Glomerular endothelial cell (primary cell): ENCODE results near the gene CPNE4. TPM values are rescaled to one million over a fixed set of nuclear protein-coding genes. Genes with fewer than 3 reads are reported as not detected.
"Not testable (repeated sequence)": the region's sequence is repeated elsewhere in the genome, so short reads cannot be mapped to it uniquely, and the experiment has no call there.

Experiments
- DNase-seq: peaks from one replicate; pipeline ENCODE4 v3.0.0-alpha.2; 2011; ENCODE audit warnings: low read depth, low spot score; ENCODE audit errors: extremely low read depth
- total RNA-seq: library from RNA; depleted of rRNA; stranded (reverse); fragments of >200 nt; gene quantifications from 2 replicates; pipeline ENCODE4 v1.2.3, GENCODE V29; 2015

CPNE4 gene
- total RNA-seq, 1 donor from 2014 or later = not detected

GRCh38 chr3:131963442-131963841 lies 71.4 kb downstream of the CPNE4 start:
- not testable (repeated sequence) for DNase-seq

- no peak for DNase-seq
Measured at GRCh38 chr3:131962982-131963381, 71.8 kb downstream of the CPNE4 start.

- no peak for DNase-seq
Measured at GRCh38 chr3:131960324-131960723, 74.5 kb downstream of the CPNE4 start.

DNA sequence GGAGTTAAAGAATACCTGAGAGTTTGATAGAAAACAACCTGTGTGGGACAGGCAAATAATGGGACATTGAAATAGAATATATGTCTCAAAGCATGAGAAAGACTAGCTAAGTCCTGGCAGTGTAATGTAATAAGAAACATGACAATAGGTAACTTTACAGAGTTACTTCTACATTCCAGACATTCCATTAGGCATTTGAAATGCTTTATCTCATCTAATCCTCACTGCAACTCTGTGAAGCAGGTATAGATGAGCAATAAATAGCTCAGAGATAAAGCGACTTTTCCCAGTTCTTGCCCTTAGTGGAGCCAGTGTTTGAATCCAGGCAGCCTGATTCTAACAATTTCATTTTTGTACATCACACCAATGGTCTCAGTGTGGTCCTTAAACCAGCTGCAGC lies 76.8 kb downstream of the CPNE4 start:
- no peak for DNase-seq

DNA sequence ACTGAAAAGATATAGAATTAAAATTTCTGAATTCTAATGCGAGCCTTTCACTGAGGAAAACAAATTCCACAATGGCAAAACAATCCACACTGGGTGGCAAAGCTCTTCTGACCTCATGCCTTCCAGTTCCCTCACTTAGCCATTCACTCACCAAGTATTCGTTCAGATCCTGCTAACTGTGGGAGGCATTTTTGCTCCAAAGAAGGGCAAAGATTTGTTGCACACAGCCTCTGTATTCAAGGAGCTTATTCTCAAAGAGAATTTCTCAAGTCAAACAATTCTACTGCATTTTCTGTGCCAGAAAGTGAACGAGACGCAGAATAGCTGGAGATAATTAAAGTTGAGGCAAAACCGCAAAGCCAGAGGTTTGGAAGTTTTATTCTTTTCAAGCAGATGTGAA lies 77.3 kb downstream of the CPNE4 start:
- no peak for DNase-seq

DNA sequence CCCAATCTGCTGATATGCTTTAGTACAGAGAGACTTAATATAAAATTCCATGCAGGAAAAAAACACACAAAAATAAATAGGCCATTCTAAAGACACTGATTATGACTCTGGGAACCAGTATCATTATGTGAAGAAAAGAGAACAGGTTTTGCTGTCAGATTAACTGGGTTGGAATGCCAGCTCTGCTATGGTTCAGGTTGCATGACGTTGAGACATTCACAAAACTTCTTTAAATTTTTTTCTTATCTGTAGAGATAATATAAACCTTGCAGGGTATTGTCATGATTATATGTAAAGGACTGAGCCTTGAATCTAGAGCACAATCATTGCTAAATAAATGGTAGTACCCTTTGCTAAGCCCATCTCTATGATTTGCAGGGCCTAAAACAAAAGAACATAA lies 86.0 kb downstream of the CPNE4 start:
- DNase-seq = no peak

GRCh38 chr3:131944676-131945075 lies 90.1 kb downstream of the CPNE4 start:
- no peak for DNase-seq

- DNase-seq = no peak
Measured at GRCh38 chr3:131933665-131934064, 101.1 kb downstream of the CPNE4 start.

DNA sequence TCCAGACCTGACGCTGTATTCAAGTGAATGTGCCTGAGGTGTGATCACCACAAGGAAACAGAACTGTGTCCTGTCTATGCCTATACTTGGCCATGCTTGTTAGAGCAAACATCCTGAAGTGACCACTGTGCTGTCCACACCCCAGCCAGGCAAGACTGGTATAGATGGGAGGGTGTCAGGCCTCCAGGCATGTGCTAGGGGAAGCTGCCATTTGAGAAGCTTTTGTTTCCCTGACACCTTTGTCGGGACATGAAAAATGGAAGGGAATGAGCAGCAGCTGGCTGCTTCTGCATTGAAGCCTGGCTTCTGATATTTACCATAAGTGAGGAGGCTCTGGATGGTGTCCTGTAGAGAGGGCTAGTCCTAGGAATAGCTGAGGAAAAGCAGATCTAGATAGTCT lies 106.2 kb downstream of the CPNE4 start:
- DNase-seq = no peak

DNA sequence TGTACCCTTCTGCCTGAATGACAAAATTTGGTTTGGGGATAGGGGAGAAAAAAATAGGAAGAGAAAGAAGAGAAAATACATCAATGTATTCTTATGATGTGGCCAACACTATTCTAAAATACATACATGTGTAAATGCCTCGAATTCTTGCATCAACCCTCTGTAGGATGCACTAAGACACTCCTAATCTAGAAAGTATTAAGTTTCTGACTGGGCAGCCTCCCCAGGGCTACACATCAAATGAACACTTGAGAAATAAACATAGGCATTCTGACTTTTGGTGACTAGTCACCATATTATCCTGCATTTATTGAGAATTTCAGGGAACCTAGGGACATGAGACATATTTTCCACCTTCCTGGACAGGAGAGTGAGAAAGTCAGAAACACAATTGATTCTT lies 109.2 kb downstream of the CPNE4 start:
- no peak for DNase-seq

DNA sequence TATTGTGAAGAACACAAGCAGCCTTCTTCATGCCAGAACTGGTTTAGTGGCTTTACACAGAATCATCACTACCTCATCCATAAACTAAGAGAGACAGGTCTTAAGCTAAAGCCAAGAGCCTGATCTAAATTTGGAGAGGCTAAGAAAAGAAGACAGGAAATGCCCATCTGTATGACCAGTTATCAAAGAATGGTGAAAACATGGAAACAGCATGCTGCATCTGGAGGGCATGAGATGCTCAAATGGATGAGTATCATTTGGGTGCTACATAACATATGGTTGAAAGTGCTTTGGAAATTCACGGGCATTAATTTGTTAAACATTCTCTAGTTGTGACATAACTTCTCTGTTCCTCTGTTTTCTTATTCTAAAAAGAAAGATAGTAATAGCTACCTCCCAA lies 112.5 kb downstream of the CPNE4 start:
- DNase-seq = no peak

DNA sequence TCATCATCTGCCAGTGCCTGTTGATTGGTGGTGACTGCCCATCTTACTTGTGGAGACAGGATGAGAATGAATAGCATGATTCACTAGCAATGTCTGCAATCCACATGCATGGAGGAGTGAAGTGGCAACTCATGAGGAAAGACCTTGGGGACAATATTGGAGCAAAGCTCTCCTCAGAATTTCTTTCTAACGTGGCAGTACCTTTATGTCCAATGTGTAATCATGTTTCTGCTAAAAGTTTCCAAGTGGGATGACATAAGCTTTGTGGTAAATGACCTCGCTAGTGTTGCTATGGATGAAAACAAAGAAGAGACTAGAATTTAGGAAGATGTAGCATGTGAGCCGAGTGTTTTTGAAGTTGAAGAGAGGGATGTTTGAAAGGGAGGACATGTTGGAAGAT lies 117.8 kb downstream of the CPNE4 start:
- DNase-seq = no peak

- no peak for DNase-seq
Measured at GRCh38 chr3:131914090-131914691, 120.6 kb downstream of the CPNE4 start.

DNA sequence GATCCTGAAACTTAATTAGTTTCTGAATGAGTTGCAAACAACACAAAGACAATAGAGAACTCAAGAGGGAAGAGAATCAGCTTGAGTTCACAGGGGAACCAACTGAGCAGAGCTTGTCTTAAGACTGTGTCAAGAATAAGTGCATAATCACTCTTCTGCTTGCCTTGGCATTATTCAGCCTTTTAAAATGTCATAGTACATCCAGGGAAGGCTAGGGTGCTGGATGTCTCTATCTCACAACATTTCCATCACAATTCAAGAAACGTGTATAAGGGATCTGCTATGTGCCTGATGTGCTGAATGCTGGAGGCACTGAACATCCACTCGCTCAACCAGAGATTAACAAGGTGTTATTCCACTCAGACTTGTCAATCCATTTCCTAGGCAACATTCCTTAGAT lies 122.6 kb downstream of the CPNE4 start:
- no peak for DNase-seq

GRCh38 chr3:131907796-131908195 lies 127.0 kb downstream of the CPNE4 start:
- no peak for DNase-seq

DNA sequence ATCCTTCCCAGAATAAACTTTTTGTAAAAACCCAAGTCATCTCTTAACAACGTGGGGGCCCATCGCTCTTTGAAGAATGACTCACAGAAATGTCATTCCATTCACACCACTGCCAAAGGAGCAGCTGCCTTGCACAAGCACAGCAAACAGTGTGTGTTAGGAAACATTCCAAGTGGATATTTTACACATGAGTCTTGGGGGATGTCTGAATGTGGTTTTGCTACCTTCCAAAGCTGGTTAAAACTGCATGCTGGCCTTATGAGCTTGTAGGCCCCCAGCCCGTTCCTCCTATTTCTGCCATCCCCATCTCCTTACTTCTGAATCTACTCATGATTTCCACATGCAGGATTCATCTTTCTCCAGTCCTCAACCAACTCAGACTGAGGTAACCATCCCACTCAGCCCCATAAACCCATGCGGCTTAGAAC lies 130.8 kb downstream of the CPNE4 start:
- DNase-seq = no peak

DNA sequence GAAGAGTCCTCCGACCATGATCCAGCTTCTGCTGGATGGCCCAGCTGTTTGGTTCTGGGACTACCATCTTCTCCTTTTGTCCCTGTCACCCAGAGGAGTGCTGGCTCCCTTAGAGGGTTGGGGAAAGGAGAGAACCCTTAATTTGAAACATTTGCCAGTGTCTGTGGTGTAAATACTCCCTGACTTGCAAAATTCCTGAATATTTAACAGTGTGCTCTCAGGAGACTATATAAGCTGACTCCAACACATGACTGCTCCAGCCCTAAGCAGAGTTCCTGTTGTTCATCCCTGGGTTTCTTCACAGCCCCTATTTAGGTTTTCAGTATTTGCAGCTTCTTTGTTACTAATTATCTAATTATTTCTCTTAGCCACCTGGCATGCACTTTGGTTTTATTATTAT lies 133.1 kb downstream of the CPNE4 start:
- no peak for DNase-seq

DNA sequence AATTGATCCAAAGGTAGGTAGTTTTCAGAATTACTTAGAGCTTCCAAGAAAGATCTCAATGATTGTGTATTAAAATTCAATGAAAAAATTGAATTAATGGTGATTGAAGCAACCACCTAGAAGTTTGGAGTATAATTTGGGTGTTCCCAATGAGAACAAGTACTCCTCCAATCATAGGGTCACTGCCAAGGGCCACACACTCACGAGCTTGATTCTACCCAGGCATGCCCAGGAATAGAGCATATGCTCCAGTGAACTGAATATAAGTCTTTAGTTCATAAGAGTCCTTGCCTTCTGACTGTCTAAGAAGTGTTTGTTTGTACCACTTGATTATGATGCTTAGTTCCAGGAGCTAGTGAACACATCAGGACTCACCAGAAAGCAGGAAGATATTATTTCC lies 133.9 kb downstream of the CPNE4 start:
- no peak for DNase-seq

DNA sequence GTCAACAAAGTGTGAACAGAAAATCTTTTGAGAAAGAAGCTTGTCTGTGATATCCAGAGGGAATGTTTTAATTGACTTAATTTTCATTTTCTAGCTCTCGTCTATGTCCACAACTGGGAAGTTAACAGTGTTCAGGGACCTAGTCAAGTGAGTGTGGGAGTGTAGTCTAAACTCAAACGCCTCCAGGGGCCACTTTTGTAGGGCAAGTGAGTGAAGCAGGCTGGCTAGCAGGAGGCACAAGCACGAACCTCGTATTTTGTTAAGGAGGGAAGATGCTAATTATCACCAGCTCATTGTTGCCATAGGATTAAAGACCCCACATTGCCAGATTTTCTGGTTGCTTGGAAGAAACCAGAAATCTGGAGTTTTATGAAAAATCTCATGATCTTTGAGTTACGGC lies 135.8 kb downstream of the CPNE4 start:
- no peak for DNase-seq

GRCh38 chr3:131898346-131898745 lies 136.5 kb downstream of the CPNE4 start:
- DNase-seq = no peak

DNA sequence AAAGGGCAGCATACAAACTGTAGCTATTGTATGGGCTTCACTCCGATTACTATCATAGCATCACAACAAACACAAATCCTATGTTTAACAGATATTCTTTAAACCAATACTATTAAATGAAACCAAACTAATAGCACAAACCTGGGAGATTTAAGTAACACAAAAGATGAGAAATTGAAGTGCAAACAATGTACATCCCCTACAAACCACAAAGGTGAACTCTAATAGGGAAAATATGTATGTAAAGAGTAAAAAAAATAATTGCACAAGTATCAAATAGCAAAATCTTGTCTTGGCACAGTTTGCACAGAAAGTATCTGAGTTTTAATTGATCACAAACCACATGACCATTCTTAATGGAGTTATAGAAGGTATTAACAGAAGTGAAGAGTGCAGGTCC lies 138.5 kb downstream of the CPNE4 start:
- DNase-seq = no peak

GRCh38 chr3:131895766-131896165 lies 139.0 kb downstream of the CPNE4 start:
- DNase-seq = no peak

DNA sequence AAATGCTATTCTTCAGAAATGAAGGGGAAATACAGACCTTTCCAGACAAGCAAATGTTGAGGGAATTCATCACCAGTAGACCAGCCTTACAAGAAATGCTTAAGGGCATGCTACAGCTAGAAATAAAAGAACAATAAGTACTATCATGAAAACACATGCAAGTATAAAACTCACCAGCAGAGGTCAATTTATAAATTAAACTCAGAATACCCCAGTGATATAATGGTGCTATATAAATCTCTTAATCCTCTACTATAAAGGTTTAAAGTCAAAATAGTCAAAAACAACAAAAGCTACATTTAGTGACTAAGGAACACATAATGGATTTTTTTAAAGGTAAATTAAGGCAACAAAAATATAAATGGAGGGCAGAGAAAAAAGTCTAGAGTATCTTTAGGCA lies 142.5 kb downstream of the CPNE4 start:
- DNase-seq = no peak
